Measurements from ENCODE around the gene HGFAC.

GRCh38 chr4:3465698-3466671 lies 24.2 kb downstream of the HGFAC start:
- TF ChIP-seq CTCF (conservative IDR thresholded peaks at IDR 0.05 in 1 of 2, IDR thresholded peaks at IDR 0.05 in 1 of 2; ENCODE audit: extremely low read depth in 1 of 2, insufficient read depth in 1 of 2, low read depth in 1 of 2, low read length in 2 of 2) (no peak), EZH2 (IDR thresholded peaks at IDR 0.05; ENCODE audit: borderline replicate concordance, low read length) (no peak)

Measured in mammary epithelial cell (primary cell).